Fibroblast of the aortic adventitia (primary cell): ENCODE data around the gene POU6F2. TPM values are rescaled to one million over a fixed set of nuclear protein-coding genes. Genes with fewer than 3 reads are reported as not detected.

Source experiments
- DNase-seq: peaks from one replicate; pipeline ENCODE4 v3.0.0-alpha.2; 2010; ENCODE audit warnings: low read depth
- H3K4me3 ChIP-seq: 2 replicates; pipeline ENCODE4 v1.5.1; 2011; ENCODE audit warnings: low read depth, mild to moderate bottlenecking, control low read depth, low read length, moderate library complexity
- CTCF ChIP-seq: IDR thresholded peaks from 2 replicates; pipeline ENCODE4 v1.5.1; 2011; ENCODE audit warnings: mild to moderate bottlenecking, low read length, control low read depth, inconsistent platforms; ENCODE audit not compliant: insufficient read depth
- total RNA-seq: library from RNA; depleted of rRNA; stranded (reverse); fragments of >200 nt; gene quantifications from 2 replicates; pipeline ENCODE4 v1.2.3, GENCODE V29; 2012; ENCODE audit warnings: low replicate concordance

The POU6F2 gene
- total RNA-seq, 1 donor: not detected

GRCh38 chr7:39144420-39144819, 166.7 kb downstream of the POU6F2 start:
- no peak for TF ChIP-seq CTCF
- no peak overlapping the region for H3K4me3 ChIP-seq
- no peak for DNase-seq

GRCh38 chr7:39145283-39145682, 167.6 kb downstream of the POU6F2 start:
- DNase-seq: no peak
- TF ChIP-seq CTCF: no peak
- no peak overlapping the region for H3K4me3 ChIP-seq

- TF ChIP-seq CTCF: no peak
- no peak for DNase-seq
- no peak overlapping the region for H3K4me3 ChIP-seq
These were observed 168.2 kb downstream of the POU6F2 start for GRCh38 chr7:39145935-39146334.

- no peak for TF ChIP-seq CTCF
- H3K4me3 ChIP-seq: no peak overlapping the region
- no peak for DNase-seq
These were observed 175.0 kb downstream of the POU6F2 start for GRCh38 chr7:39152701-39153100.

GRCh38 chr7:39153113-39153512, 175.4 kb downstream of the POU6F2 start:
- no peak for TF ChIP-seq CTCF
- no peak for DNase-seq
- no peak overlapping the region for H3K4me3 ChIP-seq

GRCh38 chr7:39153647-39154046, 175.9 kb downstream of the POU6F2 start:
- TF ChIP-seq CTCF: no peak
- H3K4me3 ChIP-seq: no peak overlapping the region
- no peak for DNase-seq

GRCh38 chr7:39154815-39155214, 177.1 kb downstream of the POU6F2 start:
- TF ChIP-seq CTCF: no peak
- no peak overlapping the region for H3K4me3 ChIP-seq

More at GRCh38 chr7:39154815-39155214, 177.1 kb downstream of the POU6F2 start:
- DNase-seq: no peak
